SU-DHL-6 (cell line): ENCODE data around the gene SHKBP1.

Source experiments
- EZH2phosphoT487 ChIP-seq: fragments of 200-600 bp; sonication (generic), shearing (Covaris generic); conservative IDR thresholded peaks from 2 replicates; pipeline ENCODE4 v1.6.1; 2018; ENCODE audit warnings: mild to moderate bottlenecking, antibody characterized with exemption, low read length, moderate library complexity, mixed read lengths
- TF ChIP-seq, protein P1 (sequence below): fragments of 200-600 bp; sonication (generic); IDR thresholded peaks from one replicate; pipeline ENCODE4 v1.5.1; 2017; ENCODE audit warnings: antibody characterized with exemption, mild to moderate bottlenecking, low read length, moderate library complexity; ENCODE audit not compliant: insufficient read depth, poor library complexity, severe bottlenecking

- TF ChIP-seq, protein P1, sequence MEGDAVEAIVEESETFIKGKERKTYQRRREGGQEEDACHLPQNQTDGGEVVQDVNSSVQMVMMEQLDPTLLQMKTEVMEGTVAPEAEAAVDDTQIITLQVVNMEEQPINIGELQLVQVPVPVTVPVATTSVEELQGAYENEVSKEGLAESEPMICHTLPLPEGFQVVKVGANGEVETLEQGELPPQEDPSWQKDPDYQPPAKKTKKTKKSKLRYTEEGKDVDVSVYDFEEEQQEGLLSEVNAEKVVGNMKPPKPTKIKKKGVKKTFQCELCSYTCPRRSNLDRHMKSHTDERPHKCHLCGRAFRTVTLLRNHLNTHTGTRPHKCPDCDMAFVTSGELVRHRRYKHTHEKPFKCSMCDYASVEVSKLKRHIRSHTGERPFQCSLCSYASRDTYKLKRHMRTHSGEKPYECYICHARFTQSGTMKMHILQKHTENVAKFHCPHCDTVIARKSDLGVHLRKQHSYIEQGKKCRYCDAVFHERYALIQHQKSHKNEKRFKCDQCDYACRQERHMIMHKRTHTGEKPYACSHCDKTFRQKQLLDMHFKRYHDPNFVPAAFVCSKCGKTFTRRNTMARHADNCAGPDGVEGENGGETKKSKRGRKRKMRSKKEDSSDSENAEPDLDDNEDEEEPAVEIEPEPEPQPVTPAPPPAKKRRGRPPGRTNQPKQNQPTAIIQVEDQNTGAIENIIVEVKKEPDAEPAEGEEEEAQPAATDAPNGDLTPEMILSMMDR, result no peak
- no peak for TF ChIP-seq EZH2phosphoT487
These were observed 54.0 kb downstream of the SHKBP1 start for GRCh38 chr19:40630571-40631160.
